K562 (cell line): ENCODE data around the gene CBFA2T3. TPM values are rescaled to one million over a fixed set of nuclear protein-coding genes. Genes with fewer than 3 reads are reported as not detected.

Source experiments
- ATAC-seq: fragments of 200-7000 bp; cut with Tn5 transposase; 3 replicates; pipeline ENCODE4 v1.9.1; 2020; ENCODE audit warnings: moderate library complexity
- BruUV-seq: library from RNA; stranded (reverse); fragments of 400-500 nt; replicated peaks from 2 replicates; lab custom pipeline; 2021; lab: Mats Ljungman, UMichigan
- CTCF ChIA-PET: fragments of 300-600 bp; formaldehyde crosslinking; extraction: SDS; loops from one replicate; lab custom pipeline; 2021; ENCODE audit warnings: low intra/inter-chr PET ratio; lab: Yijun Ruan, JAX
- POLR2A ChIA-PET: fragments of 300-600, 350-650 bp; sonication (Branson Sonifier 250); formaldehyde crosslinking; extraction: SDS; loops from one replicate; lab custom pipeline; 2021; ENCODE audit warnings: antibody characterized with exemption, inconsistent platforms; lab: Yijun Ruan, JAX
- DNase-seq, 4 experiments: peaks; one replicate each; pipeline versions ENCODE4 v3.0.0 to v3.0.0-alpha.2; 2011 to 2018; ENCODE audit warnings: low spot score in 3 of 4, mixed read lengths in 3 of 4; ENCODE audit errors: extremely low read depth in 1 of 4
- FAIRE-seq: peaks from 2 replicates; lab custom pipeline; 2011; peaks lifted over from hg19 to GRCh38; lab: Jason Lieb, UNC
- H2AFZ ChIP-seq: 2 replicates; pipeline ENCODE4 v1.6.0; 2011; ENCODE audit warnings: low read depth, low read length, control low read depth, inconsistent platforms
- H3K27ac ChIP-seq: fragments of 200-600 bp; 3 replicates; pipeline ENCODE4 v1.8.0; 2011; ENCODE audit warnings: low read depth, mild to moderate bottlenecking, control low read depth, inconsistent platforms, low read length, moderate library complexity, mixed read lengths; ENCODE audit errors: extremely low read depth
- H3K27me3 ChIP-seq, 2 experiments: fragments of 300-600 bp in 1 of 2; 2 replicates in 1 of 2; 3 replicates in 1 of 2; pipeline versions ENCODE4 v1.6.0 to v1.8.0; 2011; ENCODE audit warnings: inconsistent platforms in 2 of 2, low read length in 2 of 2, mild to moderate bottlenecking in 1 of 2, mixed read lengths in 1 of 2, moderate library complexity in 1 of 2; ENCODE audit not compliant: control insufficient read depth in 2 of 2, insufficient read depth in 2 of 2
- H3K36me3 ChIP-seq: fragments of 300-600 bp; 3 replicates; pipeline ENCODE4 v1.8.0; 2011; ENCODE audit warnings: mild to moderate bottlenecking, low read length, inconsistent platforms; ENCODE audit not compliant: control insufficient read depth, insufficient read depth
- H3K4me1 ChIP-seq, 2 experiments: fragments of 200-600 bp in 1 of 2; replicated peaks in 1 of 2; 2 replicates in 1 of 2; 3 replicates in 1 of 2; pipeline versions ENCODE4 v1.5.1 to v1.8.0; 2011; ENCODE audit warnings: inconsistent platforms in 2 of 2, low read length in 2 of 2, mild to moderate bottlenecking in 1 of 2, mixed read lengths in 1 of 2, moderate library complexity in 1 of 2; ENCODE audit not compliant: control insufficient read depth in 2 of 2, insufficient read depth in 2 of 2
- H3K4me2 ChIP-seq: 2 replicates; pipeline ENCODE4 v1.6.1; 2011; ENCODE audit warnings: low read length, control low read depth, inconsistent platforms, mixed read lengths; ENCODE audit not compliant: insufficient read depth
- H3K4me3 ChIP-seq: fragments of 200-600 bp; sonication (generic), shearing (Covaris generic); 2 replicates; pipeline ENCODE4 v1.5.1; 2016; ENCODE audit warnings: control low read depth, inconsistent platforms
- H3K79me2 ChIP-seq: fragments of 200-600 bp; 3 replicates; pipeline ENCODE4 v1.8.0; 2011; ENCODE audit warnings: low read length, inconsistent platforms; ENCODE audit not compliant: control insufficient read depth, insufficient read depth
- H3K9ac ChIP-seq, 2 experiments: 2 replicates each; pipeline versions ENCODE4 v1.6.0 to v1.6.1; 2011; ENCODE audit warnings: low read depth in 2 of 2, low read length in 2 of 2, control low read depth in 1 of 2, inconsistent platforms in 1 of 2, mild to moderate bottlenecking in 1 of 2, mixed read lengths in 1 of 2; ENCODE audit not compliant: insufficient read depth in 1 of 2
- H3K9me1 ChIP-seq: one replicate; pipeline ENCODE4 v1.6.0; 2011; ENCODE audit warnings: inconsistent platforms, mild to moderate bottlenecking, low read length, moderate library complexity; ENCODE audit not compliant: control insufficient read depth, insufficient read depth
- H3K9me3 ChIP-seq: replicated peaks from 2 replicates; pipeline ENCODE4 v1.5.1; 2011; ENCODE audit warnings: low read depth, low read length, inconsistent platforms; ENCODE audit not compliant: control insufficient read depth, insufficient read depth
- H4K20me1 ChIP-seq: replicated peaks from 2 replicates; pipeline ENCODE4 v1.6.1; 2011; ENCODE audit warnings: low read length, inconsistent platforms, mixed read lengths; ENCODE audit not compliant: control insufficient read depth, insufficient read depth
- BACH1 ChIP-seq: fragments of 200-800 bp; sonication (Bioruptor generic); IDR thresholded peaks from 2 replicates; pipeline ENCODE4 v1.6.1; 2016; ENCODE audit warnings: missing genetic modification characterization, missing compliant biosample characterization
- FOXA1 ChIP-seq: fragments of 450-650 bp; IDR thresholded peaks from 2 replicates; pipeline ENCODE4 v1.6.1; 2016; ENCODE audit warnings: mild to moderate bottlenecking, borderline replicate concordance
- RBM15 ChIP-seq: fragments of 200-400 bp; formaldehyde crosslinking; IDR thresholded peaks from 2 replicates; pipeline ENCODE4 v1.6.1; 2018; ENCODE audit warnings: mild to moderate bottlenecking, low read length, moderate library complexity; ENCODE audit not compliant: insufficient read depth
- SMARCA4 ChIP-seq: fragments of 450-650 bp; IDR thresholded peaks from 2 replicates; pipeline ENCODE4 v1.6.1; 2016
- STAG1 ChIP-seq: sonication (generic); formaldehyde crosslinking; IDR thresholded peaks from 2 replicates; pipeline ENCODE4 v1.5.0; 2020; ENCODE audit warnings: missing genetic modification reagents, borderline replicate concordance
- ZNF75A ChIP-seq: fragments of 450-650 bp; formaldehyde crosslinking; IDR thresholded peaks from 2 replicates; pipeline ENCODE4 v1.4.0; 2020; ENCODE audit warnings: mild to moderate bottlenecking
- WGBS: fragments of 100-300 bp; shearing (Covaris generic); methylation state at CpG from one replicate; pipeline ENCODE4 v1.1.6; 2016; ENCODE audit warnings: low coverage, mixed read lengths; ENCODE audit not compliant: insufficient coverage; ENCODE audit errors: missing lambda C conversion rate; 5-methylcytosine and 5-hydroxymethylcytosine counted together
- in situ Hi-C: fragments of 300-500 bp; cut with MboI; formaldehyde crosslinking; loops from 4 replicates; pipeline ENCODE4 v1.15.0; 2018; ENCODE audit warnings: inconsistent platforms, mixed read lengths
- intact Hi-C: fragments of 100-400 bp; cut with micrococcal nuclease; formaldehyde crosslinking; loops from 2 replicates; pipeline ENCODE4 v1.14.2; 2022
- polyA plus RNA-seq, 8 experiments: library from polyadenylated mRNA; depleted of rRNA in 4 of 8; stranded (reverse) in 5 of 8; unstranded in 3 of 8; fragments of >200 nt; fragmentation: Nextera tagmentation in 2 of 8; fragmentation: Illumina TruSeq in 1 of 8; extraction: Ambion mirVana in 2 of 8; extraction: Trizol in 1 of 8; gene quantifications; 2 replicates each; pipeline versions ENCODE4 v1.2.1 to v1.2.3, GENCODE V29; 2011 to 2014; ENCODE audit warnings: inconsistent platforms in 1 of 8, missing spikeins in 1 of 8
- total RNA-seq, 7 experiments: library from RNA; depleted of rRNA in 6 of 7; stranded (reverse); fragments of >200 nt in 6 of 7; fragmentation: Illumina TruSeq in 2 of 7; extraction: Trizol in 2 of 7; gene quantifications; 2 replicates each; pipeline versions ENCODE4 v1.2.1 to v1.2.3, GENCODE V29; 2011 to 2021; ENCODE audit warnings: low replicate concordance in 1 of 7
- TF ChIP-seq, protein P1 (sequence below): IDR thresholded peaks from 2 replicates; pipeline ENCODE4 v1.6.1; 2014; ENCODE audit warnings: antibody characterized with exemption
- TF ChIP-seq, protein P2 (sequence below): fragments of 450-650 bp; formaldehyde crosslinking; IDR thresholded peaks from 2 replicates; pipeline ENCODE4 v1.4.0; 2020; ENCODE audit warnings: mild to moderate bottlenecking, moderate library complexity
- TF ChIP-seq, protein P3 (sequence below): sonication (generic); formaldehyde crosslinking; IDR thresholded peaks from 2 replicates; pipeline ENCODE4 v1.5.0; 2020; ENCODE audit warnings: missing genetic modification reagents
- TF ChIP-seq, protein P4 (sequence below), 2 experiments: IDR thresholded peaks; 2 replicates each; pipeline ENCODE4 v1.6.1; 2012; ENCODE audit warnings: improper control_type of control experiment in 2 of 2, low read depth in 2 of 2, low read length in 2 of 2, borderline replicate concordance in 1 of 2
- TF ChIP-seq, protein P5 (sequence below): fragments of 250-450 bp; sonication (Bioruptor Pico); IDR thresholded peaks from 2 replicates; pipeline ENCODE4 v1.5.0; 2021; ENCODE audit warnings: mild to moderate bottlenecking, borderline replicate concordance

CBFA2T3 gene
- total and polyA plus RNA-seq, 9 of the 15 experiments (the other 6 are each of a cell fraction or from before 2014, with no cell fraction given), result 2.3 to 145 (median 6.7) TPM

DNA sequence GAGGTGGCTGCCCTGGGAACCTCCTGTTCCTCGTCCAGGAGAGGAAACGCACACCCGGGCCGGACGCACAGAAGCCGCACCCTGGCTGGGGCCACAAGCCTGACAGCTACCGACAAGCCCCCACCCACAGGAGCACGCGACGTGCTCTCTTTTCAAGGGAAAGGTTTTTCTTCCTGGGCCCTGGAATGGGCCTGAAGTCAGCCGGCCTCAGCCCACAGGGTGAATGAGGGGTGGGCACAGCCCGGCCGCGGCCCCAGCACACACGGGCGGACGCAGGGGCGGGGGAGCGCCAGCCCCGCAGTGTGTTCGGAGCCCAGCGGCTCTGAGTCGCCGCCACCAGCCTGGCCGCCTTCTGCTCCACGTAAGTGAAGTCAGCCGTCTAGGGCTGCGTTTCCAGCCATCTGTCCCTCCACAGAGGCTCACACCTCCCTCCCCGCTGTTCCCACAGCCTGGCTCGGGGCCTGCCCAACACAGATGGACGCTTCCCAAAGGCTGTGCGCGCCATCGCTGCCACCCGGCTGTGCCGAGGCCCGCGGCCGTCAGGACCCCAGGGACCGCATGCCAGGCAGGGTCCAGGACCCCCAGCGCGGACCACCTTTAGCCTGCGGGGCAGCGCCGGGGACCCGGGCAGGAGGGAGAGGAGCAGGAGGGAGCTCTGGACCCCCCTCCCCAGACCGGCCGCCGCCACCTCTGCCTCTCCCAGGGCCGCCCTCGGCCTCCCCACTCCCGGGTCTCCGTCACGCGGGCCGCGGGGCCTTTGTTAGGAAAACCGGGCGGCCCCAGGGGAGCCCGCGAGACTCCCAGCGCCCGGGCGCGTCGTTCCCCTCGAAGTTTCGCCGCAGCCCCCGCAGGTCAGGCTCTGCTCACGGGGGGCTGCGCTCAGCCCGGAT is 36.8 kb downstream of the CBFA2T3 start:
- peaks cover 0 to 73% of the 10 kb centered on the region in 2 experiments; a peak in 2 of 5 replicates for H3K4me1 ChIP-seq
- no peaks in the 10 kb centered on the region for H3K27me3 ChIP-seq
- peaks cover 6% of the 10 kb centered on the region; the same call in 1 of the 2 replicates for H4K20me1 ChIP-seq
- no peak for DNase-seq
- peaks cover 2% of the 10 kb centered on the region for H3K9me3 ChIP-seq
- POLR2A ChIA-PET, result interaction anchor here (0.5 kb wide), 1 partner anchor 54 kb away, joined by 3 read pairs; no protein-coding TSS in a partner anchor
- no peak overlapping the region for H2AFZ ChIP-seq
- no peak for FAIRE-seq
- no peak for ATAC-seq
- peaks cover 78% of the 10 kb centered on the region for H3K36me3 ChIP-seq
- no peak overlapping the region for H3K27ac ChIP-seq
- H3K4me2 ChIP-seq, result no peak overlapping the region
- BruUV-seq, result no TSS peak
- H3K79me2 ChIP-seq, result peaks cover 91% of the 10 kb centered on the region
- no peak overlapping the region for H3K4me3 ChIP-seq
- CTCF ChIA-PET, result no interaction called here
- 94% methylated on average over 29 of the region's 73 CpGs for WGBS
- H3K9me1 ChIP-seq, result no peaks in the 10 kb centered on the region
- intact Hi-C loops, result no loop called here
- H3K9ac ChIP-seq, result no peak overlapping the region; a peak in 1 of 4 replicates
- in situ Hi-C loops, result no loop called here
- TF ChIP-seq STAG1 (CRISPR knock-in tag) (0 out of 2 replicates have a peak, but pooled peaks have one; percentile 5), FOXA1 (no peak), RBM15 (no peak), BACH1 (tag) (no peak), ZNF75A (CRISPR knock-in tag) (no peak), SMARCA4 (no peak)
- TF ChIP-seq, protein P1, sequence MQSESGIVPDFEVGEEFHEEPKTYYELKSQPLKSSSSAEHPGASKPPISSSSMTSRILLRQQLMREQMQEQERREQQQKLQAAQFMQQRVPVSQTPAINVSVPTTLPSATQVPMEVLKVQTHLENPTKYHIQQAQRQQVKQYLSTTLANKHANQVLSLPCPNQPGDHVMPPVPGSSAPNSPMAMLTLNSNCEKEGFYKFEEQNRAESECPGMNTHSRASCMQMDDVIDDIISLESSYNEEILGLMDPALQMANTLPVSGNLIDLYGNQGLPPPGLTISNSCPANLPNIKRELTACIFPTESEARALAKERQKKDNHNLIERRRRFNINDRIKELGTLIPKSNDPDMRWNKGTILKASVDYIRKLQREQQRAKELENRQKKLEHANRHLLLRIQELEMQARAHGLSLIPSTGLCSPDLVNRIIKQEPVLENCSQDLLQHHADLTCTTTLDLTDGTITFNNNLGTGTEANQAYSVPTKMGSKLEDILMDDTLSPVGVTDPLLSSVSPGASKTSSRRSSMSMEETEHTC, result no peak
- TF ChIP-seq, protein P2, sequence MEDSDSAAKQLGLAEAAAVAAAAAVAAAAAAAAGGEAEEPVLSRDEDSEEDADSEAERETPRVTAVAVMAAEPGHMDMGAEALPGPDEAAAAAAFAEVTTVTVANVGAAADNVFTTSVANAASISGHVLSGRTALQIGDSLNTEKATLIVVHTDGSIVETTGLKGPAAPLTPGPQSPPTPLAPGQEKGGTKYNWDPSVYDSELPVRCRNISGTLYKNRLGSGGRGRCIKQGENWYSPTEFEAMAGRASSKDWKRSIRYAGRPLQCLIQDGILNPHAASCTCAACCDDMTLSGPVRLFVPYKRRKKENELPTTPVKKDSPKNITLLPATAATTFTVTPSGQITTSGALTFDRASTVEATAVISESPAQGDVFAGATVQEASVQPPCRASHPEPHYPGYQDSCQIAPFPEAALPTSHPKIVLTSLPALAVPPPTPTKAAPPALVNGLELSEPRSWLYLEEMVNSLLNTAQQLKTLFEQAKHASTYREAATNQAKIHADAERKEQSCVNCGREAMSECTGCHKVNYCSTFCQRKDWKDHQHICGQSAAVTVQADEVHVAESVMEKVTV (CRISPR knock-in tag), result no peak
- TF ChIP-seq, protein P3, sequence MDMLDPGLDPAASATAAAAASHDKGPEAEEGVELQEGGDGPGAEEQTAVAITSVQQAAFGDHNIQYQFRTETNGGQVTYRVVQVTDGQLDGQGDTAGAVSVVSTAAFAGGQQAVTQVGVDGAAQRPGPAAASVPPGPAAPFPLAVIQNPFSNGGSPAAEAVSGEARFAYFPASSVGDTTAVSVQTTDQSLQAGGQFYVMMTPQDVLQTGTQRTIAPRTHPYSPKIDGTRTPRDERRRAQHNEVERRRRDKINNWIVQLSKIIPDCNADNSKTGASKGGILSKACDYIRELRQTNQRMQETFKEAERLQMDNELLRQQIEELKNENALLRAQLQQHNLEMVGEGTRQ (CRISPR knock-in tag), result no peak
- TF ChIP-seq, protein P4, sequence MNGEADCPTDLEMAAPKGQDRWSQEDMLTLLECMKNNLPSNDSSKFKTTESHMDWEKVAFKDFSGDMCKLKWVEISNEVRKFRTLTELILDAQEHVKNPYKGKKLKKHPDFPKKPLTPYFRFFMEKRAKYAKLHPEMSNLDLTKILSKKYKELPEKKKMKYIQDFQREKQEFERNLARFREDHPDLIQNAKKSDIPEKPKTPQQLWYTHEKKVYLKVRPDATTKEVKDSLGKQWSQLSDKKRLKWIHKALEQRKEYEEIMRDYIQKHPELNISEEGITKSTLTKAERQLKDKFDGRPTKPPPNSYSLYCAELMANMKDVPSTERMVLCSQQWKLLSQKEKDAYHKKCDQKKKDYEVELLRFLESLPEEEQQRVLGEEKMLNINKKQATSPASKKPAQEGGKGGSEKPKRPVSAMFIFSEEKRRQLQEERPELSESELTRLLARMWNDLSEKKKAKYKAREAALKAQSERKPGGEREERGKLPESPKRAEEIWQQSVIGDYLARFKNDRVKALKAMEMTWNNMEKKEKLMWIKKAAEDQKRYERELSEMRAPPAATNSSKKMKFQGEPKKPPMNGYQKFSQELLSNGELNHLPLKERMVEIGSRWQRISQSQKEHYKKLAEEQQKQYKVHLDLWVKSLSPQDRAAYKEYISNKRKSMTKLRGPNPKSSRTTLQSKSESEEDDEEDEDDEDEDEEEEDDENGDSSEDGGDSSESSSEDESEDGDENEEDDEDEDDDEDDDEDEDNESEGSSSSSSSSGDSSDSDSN (IDR thresholded peaks at IDR 0.05; ENCODE audit: borderline replicate concordance in 1 of 2, low read depth in 2 of 2, low read length in 2 of 2), result no peak
- TF ChIP-seq, protein P5, sequence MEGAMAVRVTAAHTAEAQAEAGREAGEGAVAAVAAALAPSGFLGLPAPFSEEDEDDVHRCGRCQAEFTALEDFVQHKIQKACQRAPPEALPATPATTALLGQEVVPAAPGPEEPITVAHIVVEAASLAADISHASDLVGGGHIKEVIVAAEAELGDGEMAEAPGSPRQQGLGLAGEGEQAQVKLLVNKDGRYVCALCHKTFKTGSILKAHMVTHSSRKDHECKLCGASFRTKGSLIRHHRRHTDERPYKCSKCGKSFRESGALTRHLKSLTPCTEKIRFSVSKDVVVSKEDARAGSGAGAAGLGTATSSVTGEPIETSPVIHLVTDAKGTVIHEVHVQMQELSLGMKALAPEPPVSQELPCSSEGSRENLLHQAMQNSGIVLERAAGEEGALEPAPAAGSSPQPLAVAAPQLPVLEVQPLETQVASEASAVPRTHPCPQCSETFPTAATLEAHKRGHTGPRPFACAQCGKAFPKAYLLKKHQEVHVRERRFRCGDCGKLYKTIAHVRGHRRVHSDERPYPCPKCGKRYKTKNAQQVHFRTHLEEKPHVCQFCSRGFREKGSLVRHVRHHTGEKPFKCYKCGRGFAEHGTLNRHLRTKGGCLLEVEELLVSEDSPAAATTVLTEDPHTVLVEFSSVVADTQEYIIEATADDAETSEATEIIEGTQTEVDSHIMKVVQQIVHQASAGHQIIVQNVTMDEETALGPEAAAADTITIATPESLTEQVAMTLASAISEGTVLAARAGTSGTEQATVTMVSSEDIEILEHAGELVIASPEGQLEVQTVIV, result no peak
